Left cardiac atrium (tissue), 4 donors: ENCODE measurements around the gene RREB1. TPM values are rescaled to one million over a fixed set of nuclear protein-coding genes. Genes with fewer than 3 reads are reported as not detected.
A peak's percentile ranks its signal among the peaks of the same experiment; 100 is the strongest.

ENCODE experiments used
- ATAC-seq, 2 donors: fragments of 200-7000 bp; cut with Tn5 transposase; one replicate each; pipeline ENCODE4 v1.9.1; 2020; ENCODE audit warnings: mild to moderate bottlenecking in 2 of 2, moderate library complexity in 2 of 2
- DNase-seq: peaks from one replicate; pipeline ENCODE4 v3.0.0-alpha.2; 2020
- intact Hi-C, 2 donors: fragments of 100-400 bp; cut with DNase I; formaldehyde crosslinking; loops; one replicate each; pipeline versions ENCODE4 v1.14.1 to v1.15.1; 2022 to 2023
- total RNA-seq, 2 donors: library from RNA; stranded (reverse); fragmentation: NEBNext Ultra II Directional; extraction: Animal tissue kit (Norgen Biotek cat#: 25700); gene quantifications; one replicate each; pipeline ENCODE4 v1.2.1, GENCODE V29; 2021
- donor health status: DM: no; HTN: yes; CAD: no.
- donor health status: DM: no; HTN: yes; CAD: no; lungs with severe emphysema.
- donor health status: DM: yes; HTN: yes; CAD: no.
- donor health status: Dilated cardiomyopathy.

RREB1 gene
- total RNA-seq, 2 donors from 2014 or later: 34.2 to 37.6 TPM

- intact Hi-C loops: no loop called here
- no peak for ATAC-seq
- DNase-seq: no peak
Measured at GRCh38 chr6:7282097-7282906, 174.5 kb downstream of the RREB1 start.

GRCh38 chr6:7283676-7284075 lies 175.9 kb downstream of the RREB1 start:
- DNase-seq (no peak), ATAC-seq (no peak)
- intact Hi-C loops: no loop called here

GRCh38 chr6:7285416-7285815 lies 177.7 kb downstream of the RREB1 start:
- intact Hi-C loops: no loop called here
- ATAC-seq: no peak
- no peak for DNase-seq

GRCh38 chr6:7290079-7290478 lies 182.3 kb downstream of the RREB1 start:
- intact Hi-C loops: no loop called here

GRCh38 chr6:7292596-7293255 lies 185.0 kb downstream of the RREB1 start:
- DNase-seq (no peak), ATAC-seq (peak in 1 of 2 donors; percentile 90)
- intact Hi-C loops: no loop called here

More at GRCh38 chr6:7290079-7290478, 182.3 kb downstream of the RREB1 start:
- DNase-seq (no peak), ATAC-seq (no peak)

- DNase-seq (no peak), ATAC-seq (no peak)
- intact Hi-C loops: no loop called here
Measured at GRCh38 chr6:7295916-7296315, 188.2 kb downstream of the RREB1 start.

GRCh38 chr6:7296602-7297001 lies 188.8 kb downstream of the RREB1 start:
- no peak for ATAC-seq
- intact Hi-C loops: no loop called here
- no peak for DNase-seq

- no peak for ATAC-seq
- intact Hi-C loops: no loop called here
- no peak for DNase-seq
Measured at GRCh38 chr6:7298113-7298512, 190.4 kb downstream of the RREB1 start.

- intact Hi-C loops: loop anchor here (10.0 kb wide), 2 partner anchors 94 to 274 kb away; no protein-coding TSS in a partner anchor
- DNase-seq (no peak), ATAC-seq (no peak)
Measured at GRCh38 chr6:7300926-7301325, 193.2 kb downstream of the RREB1 start.

Other genes with a start within 250 kb of the RREB1 start
- 10 to 100 TPM; 84.0 to 98.6 TPM for gene SSR1, start 205.2 kb downstream of the RREB1 start, total RNA-seq